Tibial artery (tissue), 4 donors: ENCODE results near the gene MPRIP.
A peak's percentile ranks its signal among the peaks of the same experiment; 100 is the strongest.

Source experiments
- DNase-seq, 2 donors: peaks; one replicate each; pipeline ENCODE4 v3.0.0-alpha.2; 2019
- H3K27ac ChIP-seq, 2 donors: fragments of 200-600 bp; sonication (generic) in 1 of 2; 1 replicate in 1 of 2; 2 replicates in 1 of 2; pipeline ENCODE4 v1.5.1; 2018 to 2019; ENCODE audit warnings: mild to moderate bottlenecking in 1 of 2
- H3K27me3 ChIP-seq, 2 donors: fragments of 200-600 bp; sonication (generic) in 1 of 2; one replicate each; pipeline versions ENCODE4 v1.5.1 to v1.6.0; 2016 to 2019
- H3K36me3 ChIP-seq, 3 donors: fragments of 200-600 bp; sonication (generic) in 2 of 3; one replicate each; pipeline ENCODE4 v1.5.1; 2016 to 2019; ENCODE audit warnings: mild to moderate bottlenecking in 2 of 3
- H3K4me1 ChIP-seq, 4 donors: fragments of 200-600 bp; sonication (generic) in 2 of 4; 1 replicate in 3 of 4; 2 replicates in 1 of 4; pipeline ENCODE4 v1.5.1; 2016 to 2019
- H3K4me3 ChIP-seq, 2 donors: fragments of 200-600 bp; sonication (generic) in 1 of 2; 1 replicate in 1 of 2; 2 replicates in 1 of 2; pipeline ENCODE4 v1.5.1; 2018 to 2019; ENCODE audit warnings: mild to moderate bottlenecking in 2 of 2
- H3K9me3 ChIP-seq, 3 donors: fragments of 200-600 bp; sonication (generic) in 1 of 3; one replicate each; pipeline ENCODE4 v1.5.1; 2016 to 2019
- CTCF ChIP-seq, 2 experiments: fragments of 200-600 bp in 1 of 2; fragments of 450-650 bp in 1 of 2; IDR thresholded peaks; one replicate each; pipeline ENCODE4 v1.5.1; 2017 to 2019; ENCODE audit warnings: antibody characterized with exemption in 2 of 2, mild to moderate bottlenecking in 1 of 2, moderate library complexity in 1 of 2
- intact Hi-C: fragments of 100-400 bp; cut with DNase I; formaldehyde crosslinking; loops from one replicate; pipeline ENCODE4 v1.15.0; 2023; ENCODE audit warnings: low total_unique reads

Gene MPRIP

GRCh38 chr17:17137731-17138585 lies 95.7 kb downstream of the MPRIP start:
- Histone ChIP-seq H3K4me1 (peaks cover 0 to 29% (median 15%) of the 10 kb centered on the region in 4 donors), H3K36me3 (peaks cover 57 to 97% (median 92%) of the 10 kb centered on the region in 3 donors), H3K27me3 (no peaks in the 10 kb centered on the region), H3K27ac (no peak overlapping the region), H3K4me3 (no peak overlapping the region), H3K9me3 (no peaks in the 10 kb centered on the region)
- no peak for TF ChIP-seq CTCF (IDR thresholded peaks at IDR 0.05)
- DNase-seq, result no peak
- intact Hi-C loops, result no loop called here

GRCh38 chr17:17139972-17140589 lies 97.8 kb downstream of the MPRIP start:
- intact Hi-C loops, result no loop called here
- peaks cover 0 to 26% (median 13%) of the 10 kb centered on the region in 4 donors for H3K4me1 ChIP-seq
- no peaks in the 10 kb centered on the region for H3K27me3 ChIP-seq
- H3K9me3 ChIP-seq, result no peaks in the 10 kb centered on the region
- H3K4me3 ChIP-seq, result no peak overlapping the region
- no peak for DNase-seq
- no peak for TF ChIP-seq CTCF (IDR thresholded peaks at IDR 0.05)
- peaks cover 73 to 97% (median 94%) of the 10 kb centered on the region in 3 donors for H3K36me3 ChIP-seq
- H3K27ac ChIP-seq, result peak overlapping the region; percentile 10 to 44

GRCh38 chr17:17140590-17140980 lies 98.3 kb downstream of the MPRIP start:
- intact Hi-C loops, result no loop called here
- peak; percentile 28 for TF ChIP-seq CTCF (IDR thresholded peaks at IDR 0.05)
- H3K4me3 ChIP-seq, result no peak overlapping the region
- peaks cover 78 to 100% (median 94%) of the 10 kb centered on the region in 3 donors for H3K36me3 ChIP-seq
- H3K4me1 ChIP-seq, result peaks cover 0 to 26% (median 12%) of the 10 kb centered on the region in 4 donors
- DNase-seq, result no peak
- H3K27me3 ChIP-seq, result no peaks in the 10 kb centered on the region
- peak overlapping the region; percentile 10 to 44 for H3K27ac ChIP-seq
- no peaks in the 10 kb centered on the region for H3K9me3 ChIP-seq

- intact Hi-C loops, result no loop called here
- H3K4me3 ChIP-seq, result no peak overlapping the region
- H3K9me3 ChIP-seq, result no peaks in the 10 kb centered on the region
- peaks cover 0 to 26% (median 12%) of the 10 kb centered on the region in 4 donors for H3K4me1 ChIP-seq
- no peaks in the 10 kb centered on the region for H3K27me3 ChIP-seq
- H3K27ac ChIP-seq, result peak overlapping the region; percentile 10 to 44
- DNase-seq, result no peak
- peaks cover 82 to 100% (median 94%) of the 10 kb centered on the region in 3 donors for H3K36me3 ChIP-seq
- no peak for TF ChIP-seq CTCF (IDR thresholded peaks at IDR 0.05)
Observed at GRCh38 chr17:17141279-17141678, 99.0 kb downstream of the MPRIP start.

- peak overlapping the region; percentile 44 to 48 for H3K27ac ChIP-seq
- peaks cover 0 to 26% (median 12%) of the 10 kb centered on the region in 4 donors for H3K4me1 ChIP-seq
- no peaks in the 10 kb centered on the region for H3K9me3 ChIP-seq
- H3K27me3 ChIP-seq, result no peaks in the 10 kb centered on the region
- H3K36me3 ChIP-seq, result peaks cover 82 to 100% (median 94%) of the 10 kb centered on the region in 3 donors
- intact Hi-C loops, result no loop called here
- DNase-seq, result no peak
- no peak overlapping the region for H3K4me3 ChIP-seq
- TF ChIP-seq CTCF (IDR thresholded peaks at IDR 0.05), result peak; percentile 69 to 81
Observed at GRCh38 chr17:17141860-17142552, 99.7 kb downstream of the MPRIP start.
